Measurements from ENCODE around the gene SELENOS. TPM values are rescaled to one million over a fixed set of nuclear protein-coding genes. Genes with fewer than 3 reads are reported as not detected.

The SELENOS gene
- total and polyA plus RNA-seq, 11 donors: 38.7 to 209 (median 49.8) TPM

DNA sequence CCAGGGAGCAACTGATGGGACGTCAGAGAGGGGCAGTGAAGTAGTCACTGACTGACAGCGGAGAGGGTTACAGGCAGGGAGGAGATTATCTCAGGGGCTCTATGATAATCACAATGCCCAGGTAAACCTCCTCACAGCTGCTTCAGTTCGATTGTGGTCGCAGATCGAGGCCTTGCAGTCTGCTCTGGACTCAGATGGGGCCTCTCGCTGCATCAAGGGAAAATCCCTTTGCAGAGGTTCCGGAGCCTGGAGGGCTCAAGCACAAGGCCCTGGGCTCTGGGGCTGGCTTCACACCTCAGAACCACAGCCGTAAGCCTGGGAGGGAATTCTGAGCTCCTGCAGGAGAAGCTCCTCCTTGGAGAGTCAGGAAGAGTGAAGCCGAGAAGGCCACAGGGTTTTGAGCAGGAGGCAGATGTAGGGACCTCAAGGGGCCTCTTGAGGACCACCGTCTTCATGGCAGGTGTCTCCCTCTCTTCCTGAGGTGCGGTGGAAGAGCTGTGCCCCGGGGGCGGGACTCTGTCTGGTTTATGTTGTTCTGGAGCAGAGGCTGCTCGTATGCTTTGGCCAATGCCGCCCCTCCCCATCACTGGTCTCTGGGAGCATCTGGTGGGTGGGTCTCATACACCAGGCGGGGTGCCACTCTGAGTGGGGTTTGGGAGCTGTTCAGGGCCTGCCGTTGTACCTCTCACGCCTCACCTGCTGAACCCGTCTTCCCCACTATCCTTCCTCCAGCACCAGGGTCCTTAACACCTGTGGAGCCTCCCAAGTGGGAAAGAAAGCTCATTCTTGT lies 37.2 kb upstream of the SELENOS start:
- Histone ChIP-seq H3K4me1 (no peaks in the 10 kb centered on the region), H3K27me3 (no peaks in the 10 kb centered on the region), H3K36me3 (peaks cover 0 to 14% (median 0%) of the 10 kb centered on the region in 9 donors), H3K4me3 (no peak overlapping the region), H3K27ac (no peak overlapping the region), H3K9me3 (no peaks in the 10 kb centered on the region)
- 86 to 94% (median 90%) methylated on average over 19 of the region's 19 CpGs for WGBS, 4 donors
- no peak for TF ChIP-seq POLR2A (IDR thresholded peaks at IDR 0.05)
- TF ChIP-seq, protein P1, sequence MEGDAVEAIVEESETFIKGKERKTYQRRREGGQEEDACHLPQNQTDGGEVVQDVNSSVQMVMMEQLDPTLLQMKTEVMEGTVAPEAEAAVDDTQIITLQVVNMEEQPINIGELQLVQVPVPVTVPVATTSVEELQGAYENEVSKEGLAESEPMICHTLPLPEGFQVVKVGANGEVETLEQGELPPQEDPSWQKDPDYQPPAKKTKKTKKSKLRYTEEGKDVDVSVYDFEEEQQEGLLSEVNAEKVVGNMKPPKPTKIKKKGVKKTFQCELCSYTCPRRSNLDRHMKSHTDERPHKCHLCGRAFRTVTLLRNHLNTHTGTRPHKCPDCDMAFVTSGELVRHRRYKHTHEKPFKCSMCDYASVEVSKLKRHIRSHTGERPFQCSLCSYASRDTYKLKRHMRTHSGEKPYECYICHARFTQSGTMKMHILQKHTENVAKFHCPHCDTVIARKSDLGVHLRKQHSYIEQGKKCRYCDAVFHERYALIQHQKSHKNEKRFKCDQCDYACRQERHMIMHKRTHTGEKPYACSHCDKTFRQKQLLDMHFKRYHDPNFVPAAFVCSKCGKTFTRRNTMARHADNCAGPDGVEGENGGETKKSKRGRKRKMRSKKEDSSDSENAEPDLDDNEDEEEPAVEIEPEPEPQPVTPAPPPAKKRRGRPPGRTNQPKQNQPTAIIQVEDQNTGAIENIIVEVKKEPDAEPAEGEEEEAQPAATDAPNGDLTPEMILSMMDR (IDR thresholded peaks at IDR 0.05): no peak
- no peak for DNase-seq
- ATAC-seq: peak in 2 of 4 donors; percentile 7 to 9
- intact Hi-C loops (cut with DNase I): loop anchor here in 1 of 10 donors (10.0 kb wide), 1 partner anchor 110 kb away; no protein-coding TSS in a partner anchor

DNA sequence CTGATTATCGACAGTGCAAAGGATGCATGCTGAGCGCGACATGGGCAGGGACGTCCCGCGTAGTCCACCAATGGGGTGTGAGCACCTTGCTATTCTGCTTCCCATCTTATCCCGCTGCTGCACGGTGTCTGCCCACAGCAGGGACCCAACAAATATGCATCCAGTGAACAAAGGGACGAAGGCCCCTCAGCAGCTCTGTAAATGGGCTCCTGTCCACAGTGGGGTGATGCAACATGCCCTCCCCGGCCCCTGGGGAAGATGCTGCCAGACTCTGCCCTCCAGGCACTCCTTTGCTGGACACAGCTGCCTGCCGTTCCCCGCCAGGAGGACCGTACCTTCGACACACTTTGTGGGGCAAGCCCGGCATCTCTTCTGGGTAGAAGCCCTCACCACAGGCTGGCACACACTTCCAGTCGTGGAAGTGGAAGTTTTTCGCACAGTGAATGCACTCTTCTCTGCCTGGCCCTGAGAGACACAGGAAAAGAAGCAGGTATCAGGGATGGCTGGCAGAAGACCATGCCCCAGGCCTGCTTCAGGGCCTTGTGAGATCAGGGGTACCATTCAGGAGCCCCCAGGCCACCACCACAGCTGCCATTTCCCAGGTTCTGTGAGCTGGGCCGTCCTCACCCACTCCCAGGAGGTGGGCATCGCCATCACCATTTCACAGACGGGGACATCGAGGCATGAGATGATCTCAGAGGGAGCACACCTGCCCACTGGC lies 35.9 kb upstream of the SELENOS start:
- ATAC-seq (no peak), DNase-seq (no peak)
- peaks cover 0 to 3% (median 0%) of the 10 kb centered on the region in 9 donors for H3K27me3 ChIP-seq
- no peaks in the 10 kb centered on the region for H3K4me1 ChIP-seq
- H3K9me3 ChIP-seq: no peaks in the 10 kb centered on the region
- no peak overlapping the region for H3K4me3 ChIP-seq
- WGBS, 4 donors: 89 to 94% (median 92%) methylated on average over 16 to 21 of the region's 21 CpGs
- H3K27ac ChIP-seq: no peak overlapping the region
- TF ChIP-seq POLR2A (IDR thresholded peaks at IDR 0.05): no peak
- TF ChIP-seq, protein P1 (IDR thresholded peaks at IDR 0.05): no peak
- peaks cover 0 to 14% (median 0%) of the 10 kb centered on the region in 9 donors for H3K36me3 ChIP-seq
- intact Hi-C loops (cut with DNase I): loop anchor here in 1 of 10 donors (10.0 kb wide), 1 partner anchor 112 kb away; no protein-coding TSS in a partner anchor

DNA sequence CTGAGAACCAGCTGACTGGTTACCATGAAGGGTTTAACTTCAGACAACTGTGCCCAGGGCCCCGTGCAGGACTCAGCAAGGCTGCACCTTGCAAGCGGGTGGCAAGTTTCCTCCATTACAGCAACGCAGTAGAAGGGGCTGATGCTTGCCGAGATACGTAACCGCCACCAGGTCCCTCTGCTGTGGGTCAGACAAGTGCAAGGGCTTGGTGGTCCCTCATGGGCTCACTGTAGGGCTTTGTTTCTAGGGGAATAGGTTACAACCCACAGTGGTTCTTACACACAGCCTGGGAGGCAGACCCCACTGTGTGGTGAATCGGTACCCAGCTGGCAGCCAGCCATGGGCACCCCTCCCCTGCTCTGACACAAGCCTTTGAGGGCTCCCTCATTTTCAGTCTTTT lies 33.2 kb upstream of the SELENOS start:
- peaks cover 0 to 14% (median 0%) of the 10 kb centered on the region in 9 donors for H3K36me3 ChIP-seq
- DNase-seq (no peak), ATAC-seq (no peak)
- WGBS, 4 donors: 83 to 94% (median 93%) methylated on average over 7 of the region's 7 CpGs
- H3K27ac ChIP-seq: no peak overlapping the region
- H3K4me1 ChIP-seq: no peaks in the 10 kb centered on the region
- H3K9me3 ChIP-seq: no peaks in the 10 kb centered on the region
- peaks cover 0 to 7% (median 0%) of the 10 kb centered on the region in 9 donors for H3K27me3 ChIP-seq
- no peak overlapping the region for H3K4me3 ChIP-seq
- intact Hi-C loops (cut with DNase I): loop anchor here in 1 of 10 donors (10.0 kb wide), 1 partner anchor 114 kb away; no protein-coding TSS in a partner anchor
- TF ChIP-seq POLR2A (IDR thresholded peaks at IDR 0.05): no peak
- TF ChIP-seq, protein P1 (IDR thresholded peaks at IDR 0.05): no peak

DNA sequence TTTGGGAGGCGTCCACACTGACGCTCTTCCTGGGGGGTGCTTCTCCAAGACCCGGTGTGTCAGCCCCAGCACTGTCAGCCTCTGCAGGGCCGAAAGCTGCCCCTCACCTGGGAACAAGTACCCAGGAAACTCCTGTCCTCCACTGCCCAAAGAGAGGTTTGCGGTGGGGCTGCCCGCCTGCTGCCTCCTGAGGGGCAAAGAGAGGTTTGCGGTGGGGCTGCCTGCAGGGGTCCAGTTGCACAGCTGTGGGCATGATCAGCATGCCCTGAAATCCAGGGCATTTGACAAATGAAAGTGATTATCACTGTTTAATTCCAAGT lies 32.8 kb upstream of the SELENOS start:
- DNase-seq (no peak), ATAC-seq (no peak)
- Histone ChIP-seq H3K9me3 (no peaks in the 10 kb centered on the region), H3K4me3 (no peak overlapping the region), H3K27me3 (peaks cover 0 to 7% (median 0%) of the 10 kb centered on the region in 9 donors), H3K27ac (no peak overlapping the region), H3K4me1 (no peaks in the 10 kb centered on the region), H3K36me3 (peaks cover 0 to 14% (median 0%) of the 10 kb centered on the region in 9 donors)
- 90 to 94% (median 92%) methylated on average over 5 to 7 of the region's 7 CpGs for WGBS, 4 donors
- no peak for TF ChIP-seq POLR2A (IDR thresholded peaks at IDR 0.05)
- TF ChIP-seq, protein P1 (IDR thresholded peaks at IDR 0.05): no peak
- intact Hi-C loops (cut with DNase I): loop anchor here in 1 of 10 donors (10.0 kb wide), 1 partner anchor 115 kb away; no protein-coding TSS in a partner anchor

Measured in heart left ventricle (tissue), 16 donors.